NCI-H774 (cell line): ENCODE data around the gene TBC1D9B.

Experiments used
- DNase-seq: peaks from one replicate; lab custom pipeline; 2025; lab: John Stamatoyannopoulos, UW

TBC1D9B gene

GRCh38 chr5:179906795-179907555 is 722 bp downstream of the TBC1D9B start:
- DNase-seq, result no peak

GRCh38 chr5:179906294-179906794 is 1.4 kb downstream of the TBC1D9B start:
- no peak for DNase-seq

- no peak for DNase-seq
These were observed 2.5 kb downstream of the TBC1D9B start for GRCh38 chr5:179905161-179905560.

- DNase-seq, result no peak
These were observed 3.1 kb downstream of the TBC1D9B start for GRCh38 chr5:179904463-179905160.

GRCh38 chr5:179902763-179903158 is 4.9 kb downstream of the TBC1D9B start:
- DNase-seq, result no peak

- no peak for DNase-seq
These were observed 5.6 kb downstream of the TBC1D9B start for GRCh38 chr5:179901915-179902762.

- no peak for DNase-seq
These were observed 6.2 kb downstream of the TBC1D9B start for GRCh38 chr5:179901462-179901861.

- no peak for DNase-seq
These were observed 7.0 kb downstream of the TBC1D9B start for GRCh38 chr5:179900711-179901110.

- DNase-seq, result no peak
These were observed 7.5 kb downstream of the TBC1D9B start for GRCh38 chr5:179900206-179900605.

GRCh38 chr5:179895861-179896260 is 11.8 kb downstream of the TBC1D9B start:
- no peak for DNase-seq

GRCh38 chr5:179893958-179894895 is 13.5 kb downstream of the TBC1D9B start:
- DNase-seq, result no peak

- no peak for DNase-seq
These were observed 14.4 kb downstream of the TBC1D9B start for GRCh38 chr5:179893076-179893957.

- DNase-seq, result no peak
These were observed 15.4 kb downstream of the TBC1D9B start for GRCh38 chr5:179892255-179892654.

GRCh38 chr5:179890751-179891682 is 16.7 kb downstream of the TBC1D9B start:
- no peak for DNase-seq

GRCh38 chr5:179889885-179890284 is 17.8 kb downstream of the TBC1D9B start:
- DNase-seq, result no peak

- DNase-seq, result no peak
These were observed 19.9 kb downstream of the TBC1D9B start for GRCh38 chr5:179887802-179888201.

GRCh38 chr5:179887095-179887494 is 20.6 kb downstream of the TBC1D9B start:
- DNase-seq, result no peak

GRCh38 chr5:179886190-179886911 is 21.3 kb downstream of the TBC1D9B start:
- no peak for DNase-seq
